ENCODE results near the gene EEPD1. TPM values are rescaled to one million over a fixed set of nuclear protein-coding genes. Genes with fewer than 3 reads are reported as not detected.

EEPD1 gene
- total RNA-seq, 1 experiment from 2014 or later = 0.93 TPM

DNA sequence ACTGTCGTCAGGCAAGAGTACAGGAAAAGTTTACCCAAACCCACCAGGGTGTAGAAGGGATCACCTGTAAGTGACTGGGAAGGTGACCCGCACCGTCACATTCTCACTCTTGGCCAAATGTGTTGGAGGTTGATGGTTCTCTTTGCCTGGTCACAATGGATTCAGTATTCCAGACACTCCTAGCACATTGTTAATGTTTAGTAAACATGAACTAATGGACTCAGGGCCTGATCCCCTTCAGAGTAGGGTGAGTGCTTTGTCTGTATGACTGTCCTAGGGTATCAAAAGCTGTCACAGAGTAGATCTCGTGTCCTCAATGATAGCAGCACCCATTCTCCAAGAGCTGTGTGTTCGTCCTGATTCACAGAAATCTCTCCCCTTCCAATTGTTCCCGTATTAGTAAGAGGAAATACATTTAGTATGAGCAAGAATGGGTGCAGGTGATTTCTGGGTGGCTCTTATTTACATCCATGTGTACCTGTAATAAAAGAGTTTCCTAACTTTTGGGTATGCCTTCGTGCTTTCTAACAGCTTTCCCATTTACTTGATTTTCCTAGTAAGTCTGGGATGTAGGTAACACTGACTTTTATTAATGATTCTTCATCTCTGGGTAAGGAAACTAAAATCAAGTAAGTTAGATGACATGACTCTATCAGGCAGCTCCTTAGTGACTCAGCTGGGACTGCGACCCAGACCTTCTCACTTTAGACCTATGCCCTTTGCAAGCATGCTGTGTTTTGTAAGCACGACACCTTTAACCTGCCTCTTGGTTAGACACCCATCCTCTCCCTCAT lies 4.7 kb downstream of the EEPD1 start:
- no peak for DNase-seq
- H3K4me3 ChIP-seq = no peak overlapping the region
- H3K27ac ChIP-seq = no peak overlapping the region
- no peaks in the 10 kb centered on the region for H3K36me3 ChIP-seq
- H3K4me1 ChIP-seq = no peaks in the 10 kb centered on the region
- no peaks in the 10 kb centered on the region for H3K27me3 ChIP-seq
- no peaks in the 10 kb centered on the region for H3K9me3 ChIP-seq (replicated peaks)

- Histone ChIP-seq H3K9me3 (replicated peaks) (no peaks in the 10 kb centered on the region), H3K36me3 (no peaks in the 10 kb centered on the region), H3K27ac (no peak overlapping the region), H3K4me3 (no peak overlapping the region), H3K27me3 (no peaks in the 10 kb centered on the region), H3K4me1 (no peaks in the 10 kb centered on the region)
- no peak for DNase-seq
Observed at GRCh38 chr7:36158321-36158605, 5.2 kb downstream of the EEPD1 start.

DNA sequence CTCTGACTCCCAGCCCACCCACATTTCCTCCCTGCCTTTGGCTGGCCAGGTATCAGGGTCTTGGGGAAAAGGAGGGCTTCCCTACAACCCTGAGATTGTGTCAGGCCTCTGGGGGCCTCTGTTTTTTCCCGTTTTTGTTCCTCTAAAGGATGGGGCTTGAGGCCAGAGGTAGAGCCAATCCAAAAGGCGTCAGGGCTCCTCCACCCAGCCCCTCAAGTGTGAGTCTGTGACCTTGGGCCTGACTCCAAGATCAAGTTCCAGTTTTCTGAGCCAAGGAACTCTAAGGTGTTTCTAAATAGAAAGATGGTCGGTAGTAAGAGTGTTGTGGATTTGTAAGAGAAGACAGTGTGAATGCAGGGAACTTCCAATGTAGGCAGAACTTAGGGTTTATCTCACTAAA lies 6.6 kb downstream of the EEPD1 start:
- H3K4me1 ChIP-seq = no peaks in the 10 kb centered on the region
- no peaks in the 10 kb centered on the region for H3K27me3 ChIP-seq
- H3K9me3 ChIP-seq (replicated peaks) = no peaks in the 10 kb centered on the region
- H3K27ac ChIP-seq = no peak overlapping the region
- DNase-seq = no peak
- H3K36me3 ChIP-seq = no peaks in the 10 kb centered on the region
- no peak overlapping the region for H3K4me3 ChIP-seq

DNA sequence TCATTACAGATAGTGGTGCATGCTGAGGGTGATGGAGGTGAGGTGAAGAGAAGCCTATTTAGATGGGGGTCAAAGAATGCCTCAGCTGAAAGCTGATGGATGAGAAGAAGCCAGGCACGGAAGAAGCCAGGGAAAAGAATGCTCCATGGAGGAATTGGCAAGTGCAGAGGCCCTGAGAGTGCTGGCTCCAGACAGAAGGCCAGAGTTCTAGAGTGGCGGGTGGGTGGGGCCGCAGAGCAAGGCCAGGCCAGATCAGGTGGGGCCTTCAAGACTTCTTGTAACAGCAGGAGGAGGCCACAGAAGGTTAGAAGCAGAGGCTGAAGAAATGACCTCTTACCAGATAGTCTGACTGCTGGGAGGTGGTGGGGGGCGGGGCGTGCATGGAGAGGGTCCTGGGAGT lies 7.3 kb downstream of the EEPD1 start:
- Histone ChIP-seq H3K36me3 (no peaks in the 10 kb centered on the region), H3K4me1 (no peaks in the 10 kb centered on the region), H3K27ac (no peak overlapping the region), H3K27me3 (no peaks in the 10 kb centered on the region), H3K4me3 (no peak overlapping the region), H3K9me3 (replicated peaks) (no peaks in the 10 kb centered on the region)
- no peak for DNase-seq

DNA sequence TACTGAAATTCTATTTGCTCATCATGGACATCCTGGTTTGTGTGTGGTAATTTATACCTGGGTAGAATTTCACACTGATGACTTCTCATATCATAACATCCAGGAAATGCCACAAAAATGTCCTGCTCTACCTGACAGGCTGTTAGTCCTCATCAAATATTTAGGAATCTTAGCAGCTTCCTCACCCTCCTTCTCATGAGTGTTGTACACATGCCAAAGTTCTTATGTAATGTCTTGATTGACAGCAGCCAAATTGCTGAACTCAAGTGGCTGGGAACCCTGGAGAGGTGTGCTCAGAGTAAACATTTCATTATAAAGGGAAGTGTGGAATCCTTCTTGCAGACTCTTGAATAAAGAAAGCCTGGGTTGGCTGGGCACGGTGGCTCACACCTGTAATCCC lies 8.9 kb downstream of the EEPD1 start:
- Histone ChIP-seq H3K27ac (no peak overlapping the region), H3K27me3 (no peaks in the 10 kb centered on the region), H3K9me3 (replicated peaks) (no peaks in the 10 kb centered on the region), H3K4me1 (no peaks in the 10 kb centered on the region), H3K36me3 (no peaks in the 10 kb centered on the region), H3K4me3 (no peak overlapping the region)
- DNase-seq = no peak

DNA sequence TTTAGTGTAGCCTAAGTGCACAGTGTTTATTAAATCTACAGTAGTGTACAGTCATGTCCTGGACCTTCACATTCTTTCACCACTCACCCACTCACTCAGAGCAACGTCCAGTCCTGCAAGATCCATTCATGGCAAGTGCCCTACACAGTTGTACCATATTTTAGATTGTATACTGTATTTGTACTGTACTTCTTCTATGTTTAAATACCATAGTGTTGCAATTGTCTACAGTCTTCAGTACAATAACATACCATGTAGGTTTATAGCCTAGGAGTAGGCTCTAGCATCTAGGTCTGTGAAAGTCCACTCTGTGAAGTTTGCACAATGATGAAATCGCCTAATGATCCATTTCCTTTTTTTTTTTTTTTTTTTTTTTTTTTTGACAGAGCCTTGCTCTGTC lies 12.0 kb downstream of the EEPD1 start:
- DNase-seq = no peak
- H3K9me3 ChIP-seq (replicated peaks) = no peaks in the 10 kb centered on the region

DNA sequence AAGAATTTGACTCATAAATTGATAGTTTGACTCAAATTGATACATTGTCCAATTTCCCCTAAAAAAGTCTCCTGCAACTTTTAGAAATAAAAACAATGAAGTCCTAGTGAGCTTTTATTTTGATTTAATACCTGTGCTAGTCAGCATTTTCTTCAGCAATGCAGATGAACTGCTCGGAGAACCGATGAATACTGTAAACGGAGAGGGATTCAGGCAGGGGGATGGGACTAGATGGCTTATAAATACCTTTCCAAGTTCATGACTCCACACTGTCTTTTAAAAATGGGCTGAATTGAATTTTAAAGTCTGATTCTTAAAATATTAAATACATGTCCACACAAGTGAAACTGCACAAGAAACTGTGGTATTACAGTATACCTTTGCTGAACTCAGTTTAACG lies 12.7 kb downstream of the EEPD1 start:
- no peaks in the 10 kb centered on the region for H3K27me3 ChIP-seq
- H3K36me3 ChIP-seq = no peaks in the 10 kb centered on the region
- H3K4me1 ChIP-seq = no peaks in the 10 kb centered on the region
- H3K4me3 ChIP-seq = no peak overlapping the region
- no peak overlapping the region for H3K27ac ChIP-seq
- no peak for DNase-seq
- no peaks in the 10 kb centered on the region for H3K9me3 ChIP-seq (replicated peaks)

More for the DNA sequence above, 12.0 kb downstream of the EEPD1 start:
- Histone ChIP-seq H3K4me3 (no peak overlapping the region), H3K36me3 (no peaks in the 10 kb centered on the region), H3K27ac (no peak overlapping the region), H3K27me3 (no peaks in the 10 kb centered on the region), H3K4me1 (no peaks in the 10 kb centered on the region)

DNA sequence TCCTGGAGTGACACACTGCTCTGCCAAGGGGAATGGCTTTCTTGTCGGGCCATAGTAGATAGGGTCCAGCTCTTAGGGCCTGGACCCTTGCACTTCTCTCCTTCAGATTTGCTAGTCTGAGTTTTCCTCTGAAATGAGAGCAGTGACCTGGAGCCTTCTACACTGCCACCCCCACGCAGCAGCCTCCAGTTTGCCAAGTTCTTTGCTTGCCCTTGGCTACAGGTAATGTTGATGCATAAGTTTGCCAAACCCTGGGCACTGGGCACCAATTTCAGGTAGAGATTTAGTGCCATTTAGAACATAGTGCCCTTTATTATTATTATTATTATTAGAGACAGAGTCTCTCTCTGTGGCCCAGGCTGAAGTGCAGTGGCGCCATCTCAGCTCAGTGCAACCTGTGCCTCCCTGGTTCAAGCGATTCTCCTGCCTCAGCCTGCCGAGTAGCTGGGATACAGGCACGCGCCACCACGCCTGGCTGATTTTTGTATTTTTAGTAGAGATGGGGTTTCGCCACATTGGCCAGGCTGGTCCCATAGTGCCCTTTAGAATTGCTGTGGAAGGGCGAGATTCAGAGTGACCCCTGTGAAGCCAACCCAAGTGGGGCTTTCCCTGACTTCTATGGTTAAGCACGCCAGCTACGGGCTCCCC lies 14.5 kb downstream of the EEPD1 start:
- H3K9me3 ChIP-seq (replicated peaks) = no peaks in the 10 kb centered on the region
- no peak overlapping the region for H3K27ac ChIP-seq
- no peak for DNase-seq
- H3K36me3 ChIP-seq = no peaks in the 10 kb centered on the region
- no peak overlapping the region for H3K4me3 ChIP-seq
- H3K4me1 ChIP-seq = no peaks in the 10 kb centered on the region
- H3K27me3 ChIP-seq = no peaks in the 10 kb centered on the region

GRCh38 chr7:36171503-36171902 lies 18.4 kb downstream of the EEPD1 start:
- DNase-seq = no peak
- H3K4me3 ChIP-seq = no peak overlapping the region
- no peaks in the 10 kb centered on the region for H3K9me3 ChIP-seq (replicated peaks)
- no peaks in the 10 kb centered on the region for H3K4me1 ChIP-seq
- H3K36me3 ChIP-seq = no peaks in the 10 kb centered on the region
- H3K27me3 ChIP-seq = peaks cover 2% of the 10 kb centered on the region; the same call in 1 of the 2 replicates
- no peak overlapping the region for H3K27ac ChIP-seq

DNA sequence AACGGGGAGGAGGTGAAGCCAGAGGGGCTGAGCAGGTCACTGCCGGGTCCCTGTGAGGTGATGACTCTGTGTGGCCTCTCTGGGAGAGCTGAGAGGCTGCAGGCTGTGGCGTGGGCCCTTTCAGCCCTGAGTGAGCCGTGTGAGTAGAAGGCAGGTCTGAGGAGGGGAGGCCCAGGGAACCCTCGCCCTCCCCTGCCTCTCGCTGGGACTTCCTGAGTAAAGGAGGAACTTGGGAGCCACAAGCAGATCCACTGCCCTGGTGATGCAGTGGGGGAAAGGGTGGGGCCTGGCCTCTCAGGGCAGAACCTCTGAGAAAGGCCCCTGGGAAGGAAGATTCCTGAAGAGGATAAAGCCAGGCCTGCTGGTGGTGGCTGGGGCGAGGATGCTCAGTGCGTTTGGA lies 22.8 kb downstream of the EEPD1 start:
- no peaks in the 10 kb centered on the region for H3K36me3 ChIP-seq
- no peaks in the 10 kb centered on the region for H3K4me1 ChIP-seq
- H3K27me3 ChIP-seq = peaks cover 2% of the 10 kb centered on the region; the same call in 1 of the 2 replicates
- no peak overlapping the region for H3K27ac ChIP-seq
- DNase-seq = no peak
- H3K9me3 ChIP-seq (replicated peaks) = no peaks in the 10 kb centered on the region
- H3K4me3 ChIP-seq = no peak overlapping the region

GRCh38 chr7:36176697-36177096 lies 23.6 kb downstream of the EEPD1 start:
- no peak for DNase-seq
- peaks cover 2% of the 10 kb centered on the region; the same call in 1 of the 2 replicates for H3K27me3 ChIP-seq
- H3K36me3 ChIP-seq = no peaks in the 10 kb centered on the region
- H3K4me1 ChIP-seq = no peaks in the 10 kb centered on the region
- no peak overlapping the region for H3K4me3 ChIP-seq
- no peak overlapping the region for H3K27ac ChIP-seq
- no peaks in the 10 kb centered on the region for H3K9me3 ChIP-seq (replicated peaks)

- no peak overlapping the region for H3K27ac ChIP-seq
- no peak for DNase-seq
- no peaks in the 10 kb centered on the region for H3K4me1 ChIP-seq
Observed at GRCh38 chr7:36180121-36180520, 27.1 kb downstream of the EEPD1 start.

GRCh38 chr7:36181668-36182067 lies 28.6 kb downstream of the EEPD1 start:
- Histone ChIP-seq H3K9me3 (replicated peaks) (no peaks in the 10 kb centered on the region), H3K36me3 (no peaks in the 10 kb centered on the region), H3K27me3 (no peaks in the 10 kb centered on the region), H3K4me3 (no peak overlapping the region), H3K27ac (no peak overlapping the region), H3K4me1 (no peaks in the 10 kb centered on the region)
- DNase-seq = no peak

More at GRCh38 chr7:36180121-36180520, 27.1 kb downstream of the EEPD1 start:
- H3K9me3 ChIP-seq (replicated peaks) = no peaks in the 10 kb centered on the region
- no peak overlapping the region for H3K4me3 ChIP-seq
- H3K36me3 ChIP-seq = no peaks in the 10 kb centered on the region
- H3K27me3 ChIP-seq = no peaks in the 10 kb centered on the region

DNA sequence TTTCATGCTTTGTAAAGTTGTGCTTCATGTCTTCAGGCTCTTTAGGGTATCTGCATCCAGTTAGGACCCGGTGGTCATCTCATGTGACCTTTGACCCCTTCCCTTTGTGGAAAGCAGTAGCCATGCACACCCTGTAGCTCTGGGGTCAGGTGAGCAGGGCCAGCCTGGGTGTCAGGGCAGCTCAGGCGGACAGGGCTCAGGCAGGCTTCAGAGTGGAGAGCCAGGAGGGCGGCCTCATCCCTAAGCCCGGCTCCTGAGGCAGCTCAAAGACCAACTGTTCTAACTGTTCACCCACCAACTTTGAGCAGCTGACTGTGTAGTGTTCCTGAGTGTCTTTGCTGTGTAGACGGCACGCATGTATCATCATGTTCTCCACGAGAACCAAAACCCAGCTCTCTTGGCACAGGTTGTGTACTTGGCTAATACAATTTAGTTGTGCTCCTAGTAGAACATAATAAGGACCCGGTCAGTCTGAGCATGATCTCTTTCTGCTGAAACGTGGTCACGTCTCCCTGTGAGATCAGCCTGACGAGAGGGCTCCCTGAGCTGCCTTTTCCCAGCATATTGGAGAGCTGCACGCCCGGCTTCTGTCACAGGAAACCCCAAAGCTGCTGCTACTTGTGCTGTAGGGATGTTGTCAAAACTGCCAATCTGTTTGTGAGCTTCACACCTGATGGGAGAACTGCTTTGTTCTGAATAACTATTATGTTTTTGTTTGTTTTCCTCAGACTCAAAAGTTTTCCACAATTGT lies 30.0 kb downstream of the EEPD1 start:
- no peak for DNase-seq

GRCh38 chr7:36185092-36185491 lies 32.0 kb downstream of the EEPD1 start:
- Histone ChIP-seq H3K4me3 (no peak overlapping the region), H3K27ac (no peak overlapping the region), H3K36me3 (no peaks in the 10 kb centered on the region), H3K27me3 (peaks cover 11% of the 10 kb centered on the region), H3K4me1 (no peaks in the 10 kb centered on the region), H3K9me3 (replicated peaks) (no peaks in the 10 kb centered on the region)
- no peak for DNase-seq

More for the DNA sequence above, 30.0 kb downstream of the EEPD1 start:
- Histone ChIP-seq H3K9me3 (replicated peaks) (no peaks in the 10 kb centered on the region), H3K36me3 (no peaks in the 10 kb centered on the region), H3K27ac (no peak overlapping the region), H3K27me3 (peaks cover 11% of the 10 kb centered on the region), H3K4me3 (no peak overlapping the region), H3K4me1 (no peaks in the 10 kb centered on the region)
